NCI-H446 (cell line): ENCODE results near the gene CAMTA1.

Experiments
- DNase-seq, 2 experiments: peaks; one replicate each; lab custom pipeline; 2025; lab: John Stamatoyannopoulos, UW

Gene CAMTA1

DNA sequence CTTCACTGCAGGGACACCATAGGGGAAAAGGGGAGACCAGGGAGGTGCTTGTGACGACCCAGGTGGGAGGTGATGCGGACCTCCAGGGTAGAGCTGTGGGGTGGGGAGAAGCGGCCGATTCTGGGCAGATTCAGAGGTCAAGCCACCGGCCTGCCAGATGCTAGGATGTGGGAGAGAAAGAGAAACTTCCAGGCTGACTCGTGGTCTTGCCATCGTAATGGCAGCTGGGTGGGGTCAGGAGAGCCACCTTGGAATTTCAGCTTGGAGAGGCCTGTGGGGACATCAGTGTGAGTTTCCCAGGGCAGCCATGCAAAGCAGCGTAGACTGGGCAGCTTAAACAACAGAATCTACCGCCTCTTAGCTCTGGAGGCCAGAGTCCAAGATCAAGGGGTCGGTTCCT lies 727.8 kb downstream of the CAMTA1 start:
- no peak for DNase-seq

DNA sequence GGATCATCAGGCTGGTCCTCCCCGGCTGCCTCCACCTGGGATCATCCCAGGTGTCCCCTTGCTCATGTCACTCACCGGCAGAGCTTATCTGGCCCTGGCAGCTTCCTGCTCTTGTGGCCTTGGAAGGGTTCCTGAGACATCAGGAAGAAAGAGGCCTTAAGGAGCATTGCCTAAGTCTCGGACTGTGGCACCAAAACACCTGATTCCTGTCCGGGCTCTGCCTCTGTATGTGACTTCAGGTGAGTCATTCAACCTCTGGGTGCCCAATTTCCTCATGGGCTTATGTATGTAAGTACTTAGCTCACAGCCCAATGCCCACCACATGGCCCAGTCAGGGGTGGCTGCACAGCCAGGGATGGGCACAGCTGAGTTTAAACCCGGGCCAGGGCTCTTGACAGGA lies 729.9 kb downstream of the CAMTA1 start:
- DNase-seq: no peak

DNA sequence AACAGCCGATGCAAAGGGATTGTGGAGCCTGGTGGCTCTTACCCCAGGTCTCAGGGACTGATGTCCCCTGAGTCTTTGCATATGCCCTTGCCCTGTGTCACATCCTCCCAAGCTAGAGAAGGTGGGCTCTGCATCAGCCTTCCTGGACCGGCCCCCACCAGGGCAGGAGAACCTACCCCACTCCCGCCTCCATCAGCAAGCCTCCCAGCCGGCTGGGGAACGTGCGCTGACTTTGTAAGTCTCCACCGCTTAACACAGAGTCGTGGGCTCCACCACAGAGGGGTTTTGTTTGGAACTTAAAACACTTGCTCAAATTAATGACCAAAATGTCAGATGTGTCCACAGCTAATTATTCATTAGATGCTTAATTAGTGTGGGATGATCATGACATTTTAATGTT lies 730.6 kb downstream of the CAMTA1 start:
- DNase-seq: no peak

DNA sequence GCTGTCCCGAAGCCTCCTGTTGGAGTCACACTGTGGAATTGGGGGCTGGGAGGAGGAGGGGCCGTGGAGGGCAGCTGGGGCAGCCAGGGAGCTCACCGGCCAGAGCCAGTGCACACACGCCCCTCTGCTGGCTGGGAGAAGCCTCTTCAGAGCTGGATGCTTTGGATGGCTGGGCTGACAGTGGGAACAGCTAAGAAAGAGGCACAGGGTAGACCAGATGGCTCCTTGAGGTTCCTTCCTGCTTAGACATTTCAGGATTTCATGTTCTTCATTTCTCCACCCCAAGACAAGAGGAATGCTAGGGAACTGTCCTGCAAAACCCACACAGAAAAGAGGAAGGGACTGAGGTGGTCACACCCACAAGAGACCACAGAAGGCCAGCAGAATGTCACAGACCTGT lies 731.1 kb downstream of the CAMTA1 start:
- peak in 1 of 2 experiments; percentile 13 for DNase-seq

DNA sequence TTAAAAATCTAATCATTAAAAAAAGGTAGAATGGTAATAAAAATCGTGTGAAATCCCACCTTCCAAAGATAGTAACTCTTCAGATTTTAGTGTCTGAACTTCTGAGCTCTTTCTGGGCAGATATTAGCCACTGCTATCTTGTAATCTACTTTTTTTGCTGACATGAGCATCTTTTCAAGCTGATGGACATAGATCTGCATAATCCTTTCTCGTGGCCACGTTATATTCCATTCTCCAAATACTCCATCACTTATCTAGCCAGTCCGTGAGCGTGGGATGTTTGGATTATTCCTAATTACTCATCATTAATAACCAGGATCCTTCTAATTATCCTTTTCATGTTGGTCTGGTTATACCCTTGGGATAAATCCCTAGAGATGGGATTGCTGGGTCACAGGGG lies 731.7 kb downstream of the CAMTA1 start:
- no peak for DNase-seq

DNA sequence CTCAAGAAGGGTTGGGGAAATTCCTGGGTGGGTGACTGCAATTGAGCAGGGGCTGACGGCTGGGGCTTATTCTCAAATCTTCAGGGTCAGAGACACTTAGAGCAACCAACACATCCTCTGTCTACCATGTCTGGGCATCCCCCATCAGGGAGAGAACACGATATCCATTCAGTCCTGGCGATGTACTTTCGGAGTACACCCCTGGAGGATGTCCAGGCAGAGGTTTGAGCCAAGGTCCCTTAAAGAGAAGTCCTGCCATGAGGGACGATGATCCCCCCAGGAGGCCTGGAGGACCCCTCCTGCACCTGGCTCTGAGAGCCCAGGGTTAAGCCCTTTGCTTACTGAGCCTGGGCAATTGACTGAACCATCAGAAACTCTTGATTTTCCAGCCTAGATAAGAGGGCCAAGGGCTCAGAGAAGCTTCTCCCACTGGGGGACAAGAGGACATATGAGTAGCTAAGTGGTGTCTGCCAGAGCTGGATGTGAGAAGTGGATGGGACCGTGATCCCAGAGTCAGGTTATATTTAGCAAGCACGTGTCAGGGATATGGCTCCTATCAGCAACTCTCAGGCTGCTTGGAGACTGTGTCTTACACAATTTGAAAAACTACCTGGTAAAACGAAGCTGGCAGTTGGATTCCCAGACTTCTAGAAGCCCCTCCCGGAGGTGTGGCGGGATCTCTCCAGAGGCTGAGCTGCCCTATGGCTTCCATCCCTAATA lies 732.5 kb downstream of the CAMTA1 start:
- no peak for DNase-seq

DNA sequence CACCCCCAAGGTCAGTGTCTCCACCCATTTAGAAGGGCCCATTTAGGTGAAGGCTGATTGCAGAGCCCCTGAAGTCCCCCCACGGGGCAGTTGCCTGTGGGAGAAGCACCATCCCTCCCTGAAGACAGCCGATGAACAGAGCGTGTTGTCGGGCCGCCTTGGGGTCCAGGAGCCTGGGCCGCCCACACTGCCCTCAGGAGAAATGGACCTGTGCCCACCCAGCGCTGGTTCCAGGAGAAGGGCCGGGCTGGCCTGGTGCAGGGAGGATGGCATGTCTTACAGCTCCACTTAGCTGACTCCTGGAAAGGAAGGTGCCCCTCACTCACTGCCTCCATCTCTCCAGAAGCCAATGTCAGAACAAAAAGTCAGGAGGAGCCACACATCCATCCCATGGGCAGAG lies 733.2 kb downstream of the CAMTA1 start:
- no peak for DNase-seq

DNA sequence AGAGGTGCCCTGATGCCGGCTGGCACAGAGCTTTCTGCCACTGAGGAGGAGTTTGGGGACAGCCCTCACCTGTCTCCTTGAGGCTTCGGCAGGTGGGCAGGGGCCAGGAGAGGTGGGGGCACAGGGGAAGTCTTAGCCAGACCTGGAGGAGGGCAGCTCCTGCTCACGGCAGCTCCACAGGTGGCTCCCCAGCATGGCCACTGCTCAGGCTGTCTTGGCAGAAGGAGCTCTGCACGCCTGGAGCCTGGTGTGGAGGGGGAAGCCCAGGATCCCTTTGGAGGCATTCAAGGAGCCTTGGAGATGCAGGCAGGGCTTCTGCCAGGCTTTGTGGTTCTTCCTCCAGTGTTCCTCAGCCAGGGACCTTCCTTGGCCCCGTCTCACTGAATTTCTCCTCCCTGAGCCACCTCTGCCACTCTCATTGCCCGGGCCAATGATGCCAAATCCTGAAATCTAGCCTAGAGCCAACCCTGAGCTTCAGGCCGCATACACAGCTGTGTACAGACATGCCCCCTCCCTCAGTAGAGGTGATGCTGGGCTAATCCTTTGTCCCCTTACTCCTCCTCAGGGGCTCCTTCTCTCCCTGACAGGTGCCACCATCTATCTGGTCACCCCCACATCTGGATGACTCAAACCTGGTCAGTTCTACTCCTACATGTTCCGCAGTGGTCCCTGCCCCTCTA lies 734.1 kb downstream of the CAMTA1 start:
- no peak for DNase-seq

DNA sequence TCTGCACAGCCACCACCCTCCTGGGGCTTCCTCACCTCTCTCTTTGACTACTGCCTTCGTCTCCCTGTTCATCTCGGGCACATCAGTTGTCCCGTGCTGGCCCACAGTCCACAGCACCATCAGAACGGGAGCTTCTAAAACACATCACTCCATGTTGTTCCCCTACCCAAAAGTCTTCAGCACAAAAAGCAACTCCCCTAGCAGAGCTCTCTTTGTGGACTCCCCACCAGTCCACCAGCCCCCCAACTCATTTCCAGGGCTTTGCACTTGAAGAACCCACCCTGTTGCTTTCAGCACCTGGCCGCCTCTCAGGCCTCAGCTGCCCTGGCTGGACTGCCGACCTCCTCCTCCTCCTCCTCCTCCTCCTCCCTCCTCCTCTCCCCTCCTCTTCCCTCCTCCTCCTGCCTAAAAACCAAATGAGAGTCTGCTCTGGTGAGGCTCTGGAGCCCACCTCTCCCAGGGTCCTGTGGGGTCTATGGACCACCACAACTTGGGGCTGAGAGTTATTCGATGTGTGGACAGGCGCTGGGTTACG lies 734.7 kb downstream of the CAMTA1 start:
- DNase-seq: no peak

DNA sequence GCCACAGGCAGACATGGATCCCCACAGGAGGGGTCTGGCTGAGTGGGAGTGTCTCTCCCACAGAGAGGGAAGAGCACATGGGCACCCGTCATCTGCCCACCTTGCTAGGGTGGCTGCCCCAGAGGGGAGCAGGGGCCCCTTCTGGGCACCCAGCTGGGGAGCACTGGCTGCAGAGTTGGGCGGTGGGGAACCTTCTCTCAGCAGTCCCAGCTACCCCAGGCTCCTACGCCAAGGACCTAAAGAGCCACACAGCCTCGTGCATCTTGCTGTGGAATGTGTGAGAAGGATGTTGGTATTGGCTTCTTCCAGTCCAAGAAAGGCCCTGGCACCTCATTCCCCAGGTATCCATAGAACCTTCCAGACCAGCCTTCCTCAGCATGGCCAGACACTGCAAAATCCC lies 735.2 kb downstream of the CAMTA1 start:
- DNase-seq: no peak

DNA sequence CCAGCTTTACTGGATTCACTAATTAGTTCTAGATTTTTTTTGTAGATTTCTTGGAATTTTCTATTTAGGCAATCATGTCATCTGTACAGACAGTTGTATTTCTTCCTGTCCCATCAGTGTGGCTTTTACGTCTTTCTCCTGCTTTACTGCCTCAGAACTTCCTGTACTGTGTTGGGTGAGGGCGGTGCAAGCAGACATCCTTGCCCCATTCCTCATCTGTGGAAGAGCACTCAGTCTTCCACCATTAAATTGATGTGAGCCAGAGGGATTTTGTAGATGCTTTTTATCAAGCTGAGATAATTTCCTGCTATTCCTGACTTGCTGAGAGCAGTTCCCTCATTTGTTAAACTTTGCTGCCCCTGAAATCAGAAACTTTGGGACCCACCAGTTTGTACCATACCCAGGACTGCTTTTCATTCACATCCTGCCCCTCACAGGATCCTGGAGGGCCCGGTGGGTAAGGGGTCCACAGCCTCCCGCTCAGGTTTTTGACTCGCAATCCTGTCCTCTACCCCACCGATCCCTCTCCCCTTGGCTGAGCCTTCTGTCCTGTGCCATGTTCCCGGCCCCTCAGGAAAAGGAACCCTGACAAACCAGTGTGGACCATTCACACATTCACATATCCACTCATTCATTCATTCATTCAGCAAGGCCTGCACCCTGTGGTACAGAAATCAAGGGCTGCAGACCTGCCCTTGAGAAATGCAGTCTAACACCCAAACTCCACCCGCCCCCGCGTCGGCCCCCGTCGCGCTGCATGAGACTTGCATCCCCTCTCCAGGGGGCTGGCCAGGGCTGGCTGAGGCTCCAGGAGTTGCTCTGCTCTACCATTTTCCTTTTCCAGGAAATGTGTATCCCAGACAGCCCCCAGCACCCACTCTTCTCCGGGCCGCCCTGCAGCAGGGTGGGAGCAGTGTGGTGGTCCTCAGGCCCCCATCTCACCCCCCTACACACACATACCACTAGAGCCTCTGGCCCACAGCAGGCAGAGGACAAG lies 739.4 kb downstream of the CAMTA1 start:
- no peak for DNase-seq

DNA sequence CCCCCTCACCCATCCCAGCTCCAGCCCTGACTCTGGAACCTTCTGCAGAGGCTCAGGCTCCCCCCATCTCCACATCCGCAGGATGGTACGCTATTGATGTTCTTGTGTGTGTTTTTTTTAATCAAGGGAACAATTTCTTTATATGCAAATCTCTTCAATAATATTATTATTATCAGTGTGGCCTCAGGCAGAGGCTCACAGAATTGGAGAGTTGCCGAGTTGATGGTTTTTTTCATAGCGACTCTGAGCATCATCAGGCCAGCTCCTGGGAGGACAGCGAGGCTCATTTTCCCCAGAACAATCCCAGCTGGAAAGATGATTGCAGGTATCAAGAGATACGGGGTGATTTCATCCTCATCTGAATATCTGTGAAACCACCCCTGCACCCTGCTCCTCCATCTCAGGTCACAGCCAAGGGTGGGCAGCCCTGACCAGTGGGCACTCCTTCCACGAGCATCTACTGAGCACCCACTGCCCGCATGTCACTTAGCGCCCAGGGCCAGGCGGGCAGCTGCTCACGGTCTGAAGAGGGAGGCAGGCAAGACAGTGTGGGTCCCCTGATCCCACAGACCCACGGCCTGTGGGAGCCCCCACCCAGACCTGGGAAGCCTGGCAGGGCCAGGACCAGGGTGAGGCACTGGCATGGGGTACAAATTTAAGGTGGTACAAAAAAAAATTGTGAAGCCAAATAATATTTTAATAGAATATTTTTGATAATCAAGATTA lies 740.2 kb downstream of the CAMTA1 start:
- DNase-seq: no peak

DNA sequence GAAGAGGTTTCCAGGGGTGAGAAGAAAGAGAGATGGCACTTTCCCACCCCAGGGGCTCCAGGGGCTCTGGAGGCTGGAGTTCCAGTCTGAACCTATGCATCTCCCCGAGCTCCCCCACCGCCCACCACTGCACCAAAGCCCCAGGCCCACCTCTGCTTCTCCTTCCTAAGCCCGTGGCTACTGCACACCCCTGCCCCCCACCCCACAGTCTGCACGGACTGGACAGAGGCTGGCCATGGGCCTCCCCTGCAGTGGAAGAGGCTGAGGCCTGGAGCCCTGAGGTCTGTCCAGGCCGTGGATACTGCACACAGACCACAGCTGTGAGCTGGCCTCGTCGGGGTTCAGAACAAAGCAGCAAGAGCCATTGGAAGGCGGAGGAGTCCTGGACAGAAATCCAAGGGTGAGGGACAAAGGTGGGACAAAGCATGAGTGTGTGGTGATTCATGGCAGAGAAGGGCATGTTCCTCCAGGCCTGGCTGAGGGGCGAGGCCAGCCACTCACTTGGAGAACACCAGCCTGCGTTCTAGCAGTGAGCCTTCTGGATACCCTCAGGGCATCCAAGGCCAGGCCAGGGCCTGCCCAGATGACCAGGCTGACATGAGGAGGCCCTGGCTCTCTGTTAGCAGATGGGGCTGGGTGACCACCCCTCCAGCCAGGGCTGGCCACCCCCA lies 741.1 kb downstream of the CAMTA1 start:
- DNase-seq: no peak

DNA sequence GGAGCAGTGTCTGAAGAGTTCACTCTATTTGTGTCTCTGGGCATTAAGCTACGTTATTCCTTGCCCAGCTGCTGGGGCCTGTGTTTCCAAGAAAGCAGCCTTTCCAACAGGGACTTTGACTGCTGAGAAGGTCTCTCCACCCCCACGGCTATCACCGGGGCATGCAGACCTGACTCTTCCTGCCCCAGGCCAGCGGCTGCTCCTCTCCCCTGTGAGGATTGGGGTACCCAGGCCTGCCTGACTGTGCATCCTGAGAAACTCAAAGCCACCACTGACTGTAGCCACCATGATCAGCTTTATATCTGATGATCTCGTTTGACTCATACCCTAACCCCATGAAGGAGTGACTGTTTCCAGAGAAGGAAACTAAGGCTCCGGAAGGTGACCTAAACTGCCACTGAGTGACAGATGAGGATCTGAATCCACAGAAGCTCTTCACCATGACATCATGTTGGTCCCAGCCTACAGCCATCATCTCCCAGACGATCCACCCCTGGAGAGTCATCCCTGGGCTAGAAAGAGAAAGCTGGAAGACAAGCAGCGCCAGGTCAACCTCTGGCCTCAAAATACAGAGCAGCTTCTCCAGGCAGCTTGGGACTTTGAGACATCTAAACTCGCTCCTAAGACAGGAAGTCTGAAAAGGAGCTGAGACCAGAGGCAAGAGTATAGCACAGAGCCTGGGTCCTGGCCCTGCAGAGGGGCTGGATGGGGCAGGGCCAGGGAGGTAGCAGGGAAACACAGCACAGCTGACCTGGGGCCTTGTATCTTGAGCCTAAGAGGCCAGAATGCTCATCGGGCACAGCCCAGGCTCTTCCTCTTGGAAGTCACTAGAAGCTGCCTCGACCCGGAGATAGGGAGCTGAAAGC lies 741.8 kb downstream of the CAMTA1 start:
- DNase-seq: no peak

DNA sequence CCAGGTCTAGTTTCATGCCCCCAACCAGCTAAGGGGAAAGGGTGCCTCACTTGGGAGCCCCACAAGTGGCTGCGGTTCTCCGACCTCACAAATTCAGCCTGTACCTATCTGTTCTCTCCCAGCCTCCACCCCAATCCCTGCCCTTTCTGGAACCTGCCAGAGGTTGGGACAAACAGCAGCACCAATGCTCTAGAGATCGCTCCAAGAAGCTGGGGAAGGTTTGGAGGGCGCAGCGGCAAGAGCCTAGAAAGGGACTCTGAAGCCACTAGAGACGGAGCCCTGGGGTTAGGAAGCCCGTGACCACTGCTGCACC lies 742.4 kb downstream of the CAMTA1 start:
- DNase-seq: no peak

DNA sequence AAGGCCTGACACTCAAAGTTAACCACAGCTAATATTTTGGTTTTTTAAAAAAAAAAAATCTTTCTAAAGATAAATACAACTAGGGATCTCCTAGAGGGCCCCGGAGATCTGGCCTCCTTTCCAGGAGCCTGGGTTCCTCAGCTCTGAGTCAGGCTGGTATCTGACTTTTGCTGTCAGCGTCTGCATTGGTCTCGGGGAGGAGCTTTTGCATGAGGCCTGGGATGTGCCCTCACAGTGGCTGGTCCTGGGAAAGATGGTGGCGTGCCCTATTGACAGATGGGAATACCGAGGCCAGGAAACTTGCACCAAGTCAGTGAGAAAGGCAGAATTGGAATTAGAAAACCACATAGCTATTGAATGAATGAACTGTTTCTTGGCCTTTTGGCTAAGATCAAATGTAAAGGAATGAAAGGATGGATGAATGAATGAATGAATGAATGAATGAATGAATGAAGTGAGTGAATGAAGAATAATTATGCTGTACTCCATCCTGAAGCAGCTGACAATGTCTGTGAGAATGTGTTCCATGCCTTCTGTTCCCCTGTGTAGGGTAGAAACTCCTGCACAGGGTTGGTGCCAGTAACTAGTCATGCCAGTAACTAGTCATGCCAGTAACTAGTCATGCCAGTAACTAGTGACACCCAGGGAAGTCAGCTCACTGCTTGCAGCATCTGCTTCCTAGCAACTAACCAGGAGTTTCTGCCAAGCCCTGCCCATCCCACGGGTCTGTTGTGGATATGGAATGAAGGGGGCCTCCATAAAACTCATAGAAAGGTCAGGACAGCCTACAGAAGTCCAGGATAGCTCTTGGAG lies 743.3 kb downstream of the CAMTA1 start:
- no peak for DNase-seq

DNA sequence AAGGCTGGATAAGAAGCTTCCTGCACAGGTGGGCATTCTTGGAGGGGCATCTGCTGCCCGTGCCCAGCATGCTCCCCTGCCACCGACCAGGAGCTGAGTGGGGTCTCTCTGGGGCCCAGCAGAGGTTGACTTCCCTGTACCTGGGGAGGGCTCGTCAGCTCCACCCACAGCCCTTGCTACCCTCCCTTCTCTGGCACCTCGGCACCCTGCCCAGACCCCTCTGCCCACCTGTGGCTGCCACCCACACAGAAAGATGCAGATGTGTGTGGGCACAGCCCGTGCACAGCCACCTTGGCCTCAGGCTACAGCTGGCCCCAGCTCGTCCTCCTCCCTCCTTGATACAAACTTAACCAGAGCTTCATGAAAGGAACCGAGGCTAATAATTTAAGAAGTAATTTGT lies 744.7 kb downstream of the CAMTA1 start:
- no peak for DNase-seq

DNA sequence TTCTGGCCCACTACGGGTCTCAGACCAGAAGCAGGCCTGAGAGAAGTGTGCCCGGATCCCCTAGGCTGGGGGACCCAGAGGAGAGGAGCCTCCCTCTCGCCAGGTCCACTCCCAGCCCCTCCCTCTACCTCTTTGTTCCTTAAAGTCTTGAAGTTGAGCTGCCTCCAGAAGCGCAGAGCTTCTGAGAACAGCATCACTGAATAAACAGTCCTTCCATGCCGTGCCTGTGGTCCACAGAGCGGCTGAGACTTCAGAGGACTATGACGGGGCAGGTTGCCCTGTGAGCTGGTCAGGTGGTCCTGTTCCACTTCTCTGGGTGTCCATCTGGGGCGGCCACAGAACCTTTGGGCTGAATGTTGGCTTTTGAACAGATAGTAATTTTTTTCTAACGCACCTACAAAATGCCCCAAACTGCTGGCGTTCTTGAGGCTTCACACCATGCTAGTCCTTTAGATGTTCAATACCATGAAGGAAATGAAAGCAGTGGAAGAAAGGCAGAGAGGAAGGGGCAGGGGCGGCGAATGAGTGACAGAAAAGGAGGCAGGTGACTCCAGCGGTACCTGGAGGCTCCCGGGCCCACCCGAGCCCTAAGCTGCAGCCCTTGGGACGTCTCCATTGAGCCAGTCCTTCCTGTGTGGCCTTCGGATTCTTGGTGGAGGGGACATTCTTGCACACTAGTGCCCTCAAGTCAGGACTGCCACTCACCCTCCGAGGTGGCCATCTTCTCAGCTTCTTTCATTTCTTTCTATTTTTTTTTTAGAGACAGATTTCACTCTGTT lies 746.5 kb downstream of the CAMTA1 start:
- no peak for DNase-seq

DNA sequence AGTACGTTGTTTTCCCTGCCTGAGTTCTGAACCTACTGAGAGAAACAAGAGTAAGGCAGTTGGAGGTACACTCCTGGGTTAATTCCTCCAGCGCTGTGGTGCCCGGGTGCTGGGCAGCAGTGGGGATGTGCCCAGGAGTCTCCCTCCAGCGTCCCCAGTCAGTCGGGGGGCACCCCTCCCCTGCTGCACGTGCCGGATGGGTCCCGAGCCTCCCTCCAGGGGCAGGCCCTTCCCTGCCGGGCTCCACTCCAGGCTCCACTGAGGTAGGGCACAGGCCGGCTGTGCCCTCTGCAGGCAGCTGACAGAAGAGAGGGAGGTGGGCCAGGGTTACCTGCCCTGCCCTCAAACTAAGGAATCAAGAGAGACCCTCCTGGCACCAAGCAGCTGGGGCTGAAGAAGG lies 747.8 kb downstream of the CAMTA1 start:
- DNase-seq: no peak
